T-helper 2 cell (primary cell): ENCODE measurements around the gene ZNF366.

Experiments
- DNase-seq, 5 experiments: peaks; one replicate each; pipeline versions ENCODE4 v3.0.0 to v3.0.0-alpha.2; 2012 to 2022

Gene ZNF366

DNA sequence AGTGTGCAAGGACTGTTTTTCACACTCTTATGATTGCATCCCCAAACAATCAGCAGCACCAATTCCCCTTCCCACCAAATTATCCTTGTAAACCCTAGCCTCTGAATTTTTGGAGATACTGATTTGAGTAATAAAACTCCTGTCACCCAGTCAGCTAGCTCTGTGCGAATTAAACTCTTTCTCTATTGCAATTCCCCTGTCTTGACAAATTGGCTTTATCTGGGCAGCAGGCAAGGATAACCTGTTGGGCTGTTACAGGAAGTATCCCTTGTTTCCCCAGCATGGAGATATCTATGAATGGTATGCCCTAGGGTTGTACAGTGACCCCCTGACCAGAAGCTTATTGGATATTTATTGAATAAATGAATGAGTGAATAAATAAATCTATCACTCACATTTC lies 106.3 kb downstream of the ZNF366 start:
- no peak for DNase-seq

DNA sequence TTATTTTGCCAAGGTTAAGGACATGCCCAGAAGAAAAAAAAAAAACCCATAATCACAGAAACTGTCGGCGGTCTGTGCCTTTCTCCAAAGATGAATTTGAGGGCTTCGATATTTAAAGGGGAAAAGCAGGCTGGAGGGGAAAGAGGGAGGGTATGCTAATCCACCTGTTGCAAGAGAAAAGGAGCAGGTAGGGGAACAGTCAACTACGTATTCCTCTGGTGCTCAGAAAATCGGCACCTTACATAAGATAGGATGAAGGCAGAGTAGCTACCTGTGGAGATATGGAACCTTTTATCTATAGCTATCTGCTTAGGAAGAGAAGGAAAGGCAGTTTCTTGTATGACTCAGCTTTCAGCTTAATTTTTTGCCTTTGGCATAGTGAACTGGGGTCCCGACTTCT lies 109.4 kb downstream of the ZNF366 start:
- no peak for DNase-seq

DNA sequence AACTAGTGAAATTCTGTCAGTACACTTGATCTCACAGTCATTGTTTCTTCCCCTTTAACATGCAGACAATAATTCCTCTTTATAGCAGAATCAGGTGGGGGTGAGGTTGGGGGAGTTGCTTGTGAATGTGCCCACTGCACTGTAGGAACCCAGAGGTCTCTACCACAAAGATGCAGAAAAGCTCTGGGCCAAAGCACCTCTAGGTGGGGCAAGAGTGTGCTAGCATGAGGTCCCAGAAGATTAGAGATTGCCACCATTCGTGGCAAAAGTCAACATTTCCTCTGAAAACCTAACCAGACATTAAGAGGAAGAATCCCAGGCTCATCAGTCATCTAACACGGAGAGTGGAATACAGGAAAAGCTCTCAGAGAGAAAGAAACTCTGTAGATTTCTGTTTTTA lies 112.5 kb downstream of the ZNF366 start:
- DNase-seq: no peak

DNA sequence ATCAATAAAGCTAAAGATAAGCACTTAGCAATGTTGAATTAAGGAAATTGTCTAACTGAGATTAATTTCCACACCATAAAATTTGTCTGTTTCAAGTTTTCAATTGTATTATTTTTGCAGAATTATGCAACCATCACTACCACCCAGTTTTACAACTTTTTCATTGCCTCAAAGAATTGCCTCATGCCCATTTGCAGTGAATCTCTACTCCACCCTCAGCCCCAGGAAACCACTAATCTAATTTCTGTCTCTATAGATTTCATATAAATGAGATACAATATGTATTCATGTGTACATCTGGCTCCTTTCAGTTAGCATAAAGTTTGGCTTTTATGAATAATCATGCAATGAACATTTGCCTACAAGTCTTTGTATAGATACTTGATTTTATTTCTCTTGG lies 114.2 kb downstream of the ZNF366 start:
- DNase-seq: no peak
